ENCODE measurements around the gene WRAP73.
"Not testable (repeated sequence)": the region's sequence is repeated elsewhere in the genome, so short reads cannot be mapped to it uniquely, and the experiment has no call there.

Gene WRAP73

GRCh38 chr1:3628445-3628844, 21.5 kb downstream of the WRAP73 start:
- DNase-seq = no peak

DNA sequence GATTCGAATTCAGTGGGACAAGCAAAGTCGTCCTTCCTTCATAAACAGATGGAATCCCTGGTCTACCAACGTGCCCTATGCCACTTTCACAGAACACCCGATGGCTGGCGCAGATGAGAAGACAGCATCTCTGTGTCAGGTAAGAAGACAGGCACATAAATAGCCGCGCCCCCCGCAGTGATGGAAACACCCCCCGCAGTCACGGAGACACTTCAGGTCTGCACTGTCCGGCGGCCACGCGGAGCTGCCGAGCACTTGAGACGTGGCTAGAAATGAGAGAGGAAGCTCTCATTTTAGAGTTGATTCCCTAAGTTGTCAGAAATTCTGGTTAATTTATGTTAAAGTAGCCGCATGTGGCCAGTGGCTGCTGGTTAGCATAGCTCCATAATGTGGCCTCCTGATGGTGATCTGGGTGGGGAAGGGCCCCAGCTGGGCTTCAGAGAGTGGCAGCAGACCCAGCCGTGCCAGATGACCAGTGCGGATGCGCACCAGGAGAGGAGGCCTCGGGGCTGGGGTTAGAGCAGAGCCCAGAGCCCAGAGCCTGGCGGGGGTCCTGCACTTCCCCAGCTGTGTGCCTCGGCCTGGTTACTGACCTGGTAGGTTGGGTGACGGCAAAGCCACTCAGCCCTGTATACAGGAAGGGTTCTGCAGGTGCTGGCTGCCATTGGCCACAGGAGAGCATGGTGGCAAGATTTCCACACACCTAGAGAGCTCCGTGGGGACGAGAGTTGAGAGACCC, 22.2 kb downstream of the WRAP73 start:
- DNase-seq = no peak

- no peak for DNase-seq
Measured at GRCh38 chr1:3626025-3626424, 23.9 kb downstream of the WRAP73 start.

DNA sequence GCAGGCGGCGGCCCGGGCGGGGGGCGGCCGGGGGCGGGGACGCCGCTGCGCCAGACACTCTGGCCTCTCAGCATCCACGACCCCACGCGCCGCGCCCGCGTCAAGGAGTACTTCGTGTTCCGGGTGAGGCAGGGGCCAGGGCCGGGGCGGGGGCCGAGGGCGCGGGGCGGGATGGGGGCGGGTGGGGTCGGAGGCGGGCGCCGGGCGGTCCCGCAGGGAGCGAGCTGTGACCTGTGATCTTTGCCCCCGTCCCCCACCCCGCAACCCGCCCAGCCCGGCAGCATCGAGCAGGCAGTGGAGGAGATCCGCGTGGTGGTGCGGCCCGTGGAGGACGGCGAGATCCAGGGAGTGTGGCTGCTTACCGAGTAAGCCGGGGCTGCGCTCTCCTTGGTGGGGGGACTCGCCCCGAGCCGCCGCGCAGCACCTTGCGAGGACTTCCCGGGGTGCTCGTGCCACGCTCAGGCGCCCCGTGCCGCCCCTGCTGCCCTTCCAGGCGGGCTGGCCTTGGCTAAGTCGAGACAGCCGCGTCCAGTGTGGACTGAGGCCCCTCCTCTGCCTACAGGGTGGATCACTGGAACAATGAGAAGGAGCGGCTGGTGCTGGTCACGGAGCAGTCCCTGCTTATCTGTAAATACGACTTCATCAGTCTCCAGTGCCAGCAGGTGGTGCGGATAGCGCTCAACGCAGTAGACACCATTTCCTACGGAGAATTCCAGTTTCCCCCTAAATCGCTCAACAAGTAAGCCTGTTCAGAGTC, 24.6 kb downstream of the WRAP73 start:
- no peak for DNase-seq

DNA sequence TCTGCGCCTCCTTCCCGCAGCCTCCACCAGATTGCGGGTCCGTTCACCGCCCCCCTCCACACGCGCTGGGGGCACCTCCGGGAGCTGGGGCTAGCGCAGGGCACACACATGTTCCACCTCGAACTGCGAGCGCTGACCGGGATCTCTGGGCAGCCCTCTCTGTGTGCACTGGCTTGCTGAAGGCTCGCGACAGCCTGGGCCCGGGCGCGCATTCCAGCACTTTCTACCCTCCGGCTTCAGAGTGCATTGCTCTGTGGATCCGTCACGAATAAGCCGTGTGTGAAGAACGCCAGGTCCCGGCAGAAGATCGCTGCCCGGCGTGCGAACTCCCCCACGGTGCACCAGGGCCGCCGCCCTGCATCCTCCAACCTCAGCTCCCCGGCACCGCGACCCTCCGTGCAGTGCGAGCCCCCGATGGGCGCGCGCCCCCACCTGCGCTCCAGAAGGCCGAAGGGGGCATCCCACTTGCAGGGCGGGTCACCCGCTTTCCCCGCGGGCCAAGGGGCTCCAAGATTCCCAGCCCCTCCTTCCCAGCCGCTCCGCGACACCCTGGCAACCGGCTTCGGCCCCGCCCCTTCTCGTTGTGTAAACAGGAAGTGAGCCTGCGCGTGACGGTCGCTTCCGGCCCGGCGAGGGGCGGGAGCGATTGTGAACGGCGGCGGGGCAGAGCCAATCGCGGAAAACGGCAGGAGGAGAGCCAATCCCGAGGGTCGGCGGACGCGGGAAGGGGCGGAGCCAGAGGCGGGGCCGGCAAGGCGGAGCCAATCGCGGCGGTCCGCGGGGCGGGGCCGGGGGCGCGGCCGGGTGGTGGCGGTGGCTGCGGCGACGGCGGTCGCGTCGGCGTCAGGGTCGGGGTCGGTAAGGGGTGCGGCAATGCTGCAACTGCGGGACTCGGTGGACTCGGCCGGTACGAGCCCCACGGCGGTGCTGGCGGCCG, 25.4 kb downstream of the WRAP73 start, which contains the start of gene TPRG1L:
TSS of gene TPRG1L (plus strand) at position 816 of the 937 bp plus-strand sequence. CDS start at position 874, 58 bp downstream.
- peak; percentile 98 for DNase-seq

DNA sequence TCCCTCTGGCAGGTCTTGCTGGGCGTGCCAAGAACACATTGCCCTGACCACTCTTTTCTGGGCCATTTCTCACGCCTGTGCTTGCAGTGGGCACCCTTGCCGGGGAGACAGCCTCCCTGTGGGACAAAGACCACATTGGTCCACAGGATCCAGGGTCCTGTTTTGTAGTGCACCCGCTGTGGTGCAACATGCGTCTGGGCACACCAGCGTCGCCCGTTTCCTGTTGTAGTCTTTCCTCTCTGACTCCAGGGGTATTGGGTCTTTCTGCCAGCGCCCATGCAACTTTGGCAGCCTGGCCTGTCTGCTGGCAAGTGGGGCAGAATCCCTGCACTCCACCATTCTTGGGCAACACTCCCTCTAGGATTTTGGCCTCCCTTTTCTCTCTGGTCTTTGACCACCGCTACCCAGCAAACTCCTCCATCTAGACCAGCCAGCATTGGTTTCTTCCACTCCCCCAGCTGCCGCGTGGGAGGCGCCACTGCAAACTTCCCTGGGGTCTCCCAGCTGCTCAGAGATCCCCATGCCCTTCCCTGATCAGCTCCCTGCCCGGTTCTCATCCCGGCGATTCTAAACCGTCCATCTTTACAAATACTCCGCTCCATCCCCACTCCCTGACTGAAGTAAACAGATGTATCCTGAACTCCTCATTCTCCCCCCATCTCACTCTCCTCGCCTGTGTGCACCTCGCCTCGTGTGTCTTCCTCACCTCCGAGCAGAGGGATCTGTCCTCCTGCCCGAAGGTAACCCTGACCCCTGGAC, 26.3 kb downstream of the WRAP73 start:
- no peak for DNase-seq

DNA sequence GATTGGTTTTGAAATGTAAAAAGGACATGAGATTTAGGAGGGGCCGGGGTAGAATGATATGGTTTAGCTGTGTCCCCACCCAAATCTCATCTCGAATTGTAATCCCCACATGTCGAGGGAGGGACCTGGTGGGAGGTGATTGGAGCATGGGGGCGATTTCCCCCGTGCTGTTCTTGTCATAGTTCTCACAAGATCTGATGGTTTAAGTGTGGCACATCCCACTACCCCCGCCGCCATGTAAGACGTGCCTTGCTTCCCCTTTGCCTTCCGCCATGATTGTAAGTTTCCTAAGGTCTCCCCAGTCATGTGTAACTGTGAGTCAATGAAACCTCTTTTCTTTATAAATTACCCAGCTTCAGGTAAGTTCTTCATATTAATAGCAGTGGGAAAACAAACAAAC, 27.8 kb downstream of the WRAP73 start:
- not testable (repeated sequence) for DNase-seq

- not testable (repeated sequence) for DNase-seq
Measured at GRCh38 chr1:3621151-3621671, 28.7 kb downstream of the WRAP73 start.

- DNase-seq = no peak
Measured at GRCh38 chr1:3620708-3621107, 29.2 kb downstream of the WRAP73 start.

GRCh38 chr1:3618881-3619671, 30.8 kb downstream of the WRAP73 start:
- DNase-seq = peak; percentile 85

DNA sequence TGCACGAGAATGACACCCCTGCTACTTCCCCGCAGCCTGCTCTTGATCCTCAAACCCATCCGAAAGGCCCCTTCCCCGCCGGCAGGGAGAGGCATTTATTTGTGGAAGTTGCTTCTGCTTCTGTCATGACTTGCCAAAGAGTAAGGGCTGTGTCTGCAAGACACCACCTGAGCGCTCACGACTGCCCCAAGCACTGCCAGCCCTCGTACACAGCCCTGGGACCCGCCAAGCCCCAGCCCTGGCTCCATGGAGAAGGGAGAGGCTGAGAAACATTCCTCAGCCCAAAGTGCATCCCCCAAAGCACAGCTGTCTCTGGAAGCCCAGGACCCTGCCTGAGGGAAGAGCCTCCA, 31.4 kb downstream of the WRAP73 start:
- DNase-seq = no peak

GRCh38 chr1:3617806-3618345, 32.0 kb downstream of the WRAP73 start:
- no peak for DNase-seq

DNA sequence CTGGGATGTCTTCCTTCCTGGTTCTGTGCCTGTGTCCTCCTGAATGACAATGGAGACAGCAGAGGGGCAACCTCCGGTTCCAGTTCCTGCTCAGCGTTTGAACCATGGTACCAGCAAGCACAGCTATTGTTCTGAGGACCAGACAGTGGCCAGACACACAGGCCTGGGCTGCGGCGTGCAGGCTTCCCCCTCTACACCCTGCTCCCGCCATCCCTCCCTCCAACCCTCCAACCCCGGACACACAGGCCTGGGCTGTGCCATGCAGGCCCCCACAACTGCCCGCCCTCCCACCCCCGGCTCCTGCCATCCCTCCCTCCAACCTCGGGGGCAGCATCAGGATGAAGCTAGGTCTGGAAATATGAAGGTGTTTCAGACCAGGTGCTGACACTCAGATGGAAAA, 33.0 kb downstream of the WRAP73 start:
- no peak for DNase-seq

GRCh38 chr1:3614755-3615742, 34.9 kb downstream of the WRAP73 start:
- no peak for DNase-seq

DNA sequence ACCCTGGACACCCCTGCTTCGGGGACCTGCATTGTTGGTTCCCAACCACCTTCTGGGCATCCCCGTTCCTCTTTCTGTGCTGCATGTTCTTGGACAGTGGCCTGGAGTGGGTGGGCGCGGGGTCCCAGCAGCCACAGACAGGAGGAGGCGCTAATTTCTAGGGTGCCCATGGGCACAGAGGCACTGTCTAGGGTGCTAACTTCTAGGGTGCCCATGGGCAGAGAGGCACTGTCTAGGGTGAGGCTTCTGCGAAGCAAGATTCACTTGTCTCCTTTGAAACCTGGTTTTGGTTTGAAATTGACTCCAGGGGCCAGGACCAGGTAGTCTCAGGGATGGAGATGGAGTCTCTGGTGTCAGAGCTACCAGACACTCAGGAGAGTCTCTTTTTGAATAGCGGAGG, 37.8 kb downstream of the WRAP73 start:
- DNase-seq = no peak

- DNase-seq = peak; percentile 68
Measured at GRCh38 chr1:3611170-3612019, 38.5 kb downstream of the WRAP73 start, which contains the start of gene MEGF6. MEGF6 (minus strand) TSS chr1:3611508; CDS start chr1:3611268, 240 bp downstream.

GRCh38 chr1:3610527-3611169, 39.3 kb downstream of the WRAP73 start:
- no peak for DNase-seq
